SK-N-MC (cell line): ENCODE data around the gene MARCHF10.

Source experiments
- EZH2 ChIP-seq: fragments of 200-600 bp; sonication (generic); IDR thresholded peaks from one replicate; pipeline ENCODE4 v1.6.1; 2017; ENCODE audit warnings: antibody characterized with exemption
- POLR2AphosphoS5 ChIP-seq: IDR thresholded peaks from 2 replicates; pipeline ENCODE4 v1.6.1; 2012; ENCODE audit warnings: mild to moderate bottlenecking, low read depth, low read length, borderline replicate concordance

DNA sequence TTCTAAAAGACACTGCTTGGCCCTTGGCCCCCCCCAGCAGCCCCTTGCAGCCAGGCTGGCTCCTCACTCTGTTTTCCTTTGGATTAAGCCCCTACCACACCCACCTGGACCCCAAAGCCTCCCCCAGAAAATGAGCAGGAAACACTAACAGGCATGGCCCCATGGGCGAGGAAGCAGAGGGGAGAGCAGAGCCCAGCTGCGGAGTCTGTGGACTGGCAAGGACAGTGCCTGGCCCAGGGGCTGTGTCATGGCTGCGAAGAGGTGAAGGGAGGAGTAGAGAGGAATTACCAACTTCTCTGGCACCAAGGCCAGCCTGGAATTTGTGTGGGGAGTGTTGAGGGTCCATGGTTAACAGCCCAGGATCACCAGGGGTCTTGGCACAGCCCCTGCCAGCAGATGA, 133.3 kb downstream of the MARCHF10 start:
- TF ChIP-seq EZH2: no peak
- no peak for TF ChIP-seq POLR2AphosphoS5
